Measurements from ENCODE around the gene PPP2R2C.

Gene PPP2R2C

GRCh38 chr4:6324999-6325787 is 147.2 kb downstream of the PPP2R2C start:
- in situ Hi-C loops (cut with MboI; ENCODE audit: low sequenced_read_pairs, unreplicated experiment) = loop anchor here (5.0 kb wide), 1 partner anchor 73 kb away; no protein-coding TSS in a partner anchor
- no peak for TF ChIP-seq CTCF (IDR thresholded peaks at IDR 0.05; ENCODE audit: borderline replicate concordance, control extremely low read depth, extremely low read depth, insufficient read depth, missing control alignments)
- no peak for DNase-seq (ENCODE audit: low spot score)

- no peak for DNase-seq (ENCODE audit: low spot score)
- in situ Hi-C loops (cut with MboI; ENCODE audit: low sequenced_read_pairs, unreplicated experiment) = no loop called here
- no peak for TF ChIP-seq CTCF (IDR thresholded peaks at IDR 0.05; ENCODE audit: borderline replicate concordance, control extremely low read depth, extremely low read depth, insufficient read depth, missing control alignments)
Observed at GRCh38 chr4:6324461-6324998, 147.9 kb downstream of the PPP2R2C start.

GRCh38 chr4:6322761-6323566 is 149.4 kb downstream of the PPP2R2C start:
- DNase-seq (ENCODE audit: low spot score) = no peak
- in situ Hi-C loops (cut with MboI; ENCODE audit: low sequenced_read_pairs, unreplicated experiment) = no loop called here
- no peak for TF ChIP-seq CTCF (IDR thresholded peaks at IDR 0.05; ENCODE audit: borderline replicate concordance, control extremely low read depth, extremely low read depth, insufficient read depth, missing control alignments)

GRCh38 chr4:6322067-6322760 is 150.2 kb downstream of the PPP2R2C start:
- no peak for DNase-seq (ENCODE audit: low spot score)
- in situ Hi-C loops (cut with MboI; ENCODE audit: low sequenced_read_pairs, unreplicated experiment) = no loop called here
- TF ChIP-seq CTCF (IDR thresholded peaks at IDR 0.05; ENCODE audit: borderline replicate concordance, control extremely low read depth, extremely low read depth, insufficient read depth, missing control alignments) = no peak

GRCh38 chr4:6321361-6321760 is 151.1 kb downstream of the PPP2R2C start:
- no peak for TF ChIP-seq CTCF (IDR thresholded peaks at IDR 0.05; ENCODE audit: borderline replicate concordance, control extremely low read depth, extremely low read depth, insufficient read depth, missing control alignments)
- in situ Hi-C loops (cut with MboI; ENCODE audit: low sequenced_read_pairs, unreplicated experiment) = no loop called here
- DNase-seq (ENCODE audit: low spot score) = no peak

- no peak for DNase-seq (ENCODE audit: low spot score)
- in situ Hi-C loops (cut with MboI; ENCODE audit: low sequenced_read_pairs, unreplicated experiment) = no loop called here
- TF ChIP-seq CTCF (IDR thresholded peaks at IDR 0.05; ENCODE audit: borderline replicate concordance, control extremely low read depth, extremely low read depth, insufficient read depth, missing control alignments) = no peak
Observed at GRCh38 chr4:6320663-6321062, 151.8 kb downstream of the PPP2R2C start.
